A549 treated with AZD2906 at 1 μM for 4 hours (cell line): ENCODE results near the gene RRAGC. TPM values are rescaled to one million over a fixed set of nuclear protein-coding genes. Genes with fewer than 3 reads are reported as not detected.

Experiments used
- total RNA-seq: library from RNA; stranded (reverse); fragments of 200-300 nt; extraction: Qiagen RNA extraction; gene quantifications from 5 replicates; pipeline ENCODE4 v1.2.3, GENCODE V29; 2022

Gene RRAGC
- total RNA-seq, result 28.0 to 32.8 TPM (median 29.2 TPM) in 5 replicates

DNA sequence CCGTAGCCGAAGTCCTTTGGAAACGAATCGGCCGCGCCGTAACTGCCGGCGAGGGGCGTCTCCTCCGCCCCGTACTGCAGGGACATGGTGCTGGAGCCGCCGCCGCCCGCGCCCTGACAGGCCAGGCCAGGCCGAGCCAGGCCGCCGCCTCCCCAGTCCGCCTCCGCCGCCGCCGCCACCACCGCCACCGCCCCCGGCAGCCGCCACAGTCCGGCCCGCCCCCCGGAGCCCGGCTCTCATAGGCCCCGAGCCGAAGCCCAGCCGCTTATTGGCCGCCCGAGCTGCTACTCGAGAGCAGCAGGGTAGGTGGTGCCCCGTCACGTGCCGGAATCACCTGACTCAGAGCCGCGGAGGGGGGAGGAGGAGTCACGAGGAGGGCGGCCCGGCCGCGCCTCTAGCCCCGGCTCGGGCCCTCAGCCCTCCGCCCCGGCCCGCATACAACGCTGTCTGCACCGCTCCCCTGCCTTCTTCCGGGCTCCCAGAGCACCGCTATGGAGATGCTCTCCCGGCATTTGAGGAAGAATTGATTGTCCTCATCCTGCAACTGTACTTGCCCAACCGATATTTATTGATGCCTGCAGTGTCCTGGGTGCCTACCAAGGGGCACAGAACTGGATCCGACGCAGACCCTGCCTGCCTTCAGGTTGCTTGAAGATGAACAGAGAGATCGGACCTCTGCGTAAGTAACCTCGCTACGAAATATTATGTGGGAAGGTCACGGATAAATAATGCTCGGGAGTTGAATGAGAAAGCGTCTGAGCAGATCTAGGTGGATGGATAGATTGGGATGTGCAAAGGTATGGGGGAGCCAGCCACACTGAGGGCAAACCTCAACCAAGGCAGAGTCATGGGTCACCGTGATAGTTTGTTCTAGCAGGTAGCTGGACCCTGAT is at the start of gene RRAGC:
RRAGC (minus strand) TSS at position 212 of the 893 bp plus-strand sequence; CDS start at position 86, 126 bp downstream.

DNA sequence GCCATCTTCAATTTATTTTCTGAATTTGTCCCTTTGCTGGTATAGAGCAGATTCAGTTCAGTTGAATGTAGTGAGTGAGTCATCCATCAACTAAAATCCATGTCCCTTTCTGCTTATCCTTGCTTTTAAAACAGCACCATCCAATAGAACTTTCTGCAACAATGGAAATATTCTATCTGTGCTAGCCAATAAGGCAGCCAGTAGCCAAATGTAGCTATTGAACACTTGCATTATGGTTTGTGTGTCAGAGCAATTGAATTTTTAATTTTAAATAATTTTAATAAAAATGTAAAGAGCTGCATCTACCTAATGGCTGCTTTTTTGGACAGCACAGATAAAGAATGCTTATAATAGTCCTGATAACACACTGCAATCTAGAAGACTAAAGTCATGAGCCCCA is 21.9 kb upstream of the RRAGC start, which contains the start of gene GJA9:
GJA9 (minus strand) TSS at position 101 of the 400 bp plus-strand sequence. CDS start 5,489 bp downstream, outside the sequence.

GRCh38 chr1:38873027-38873969 is 13.7 kb upstream of the RRAGC start, which contains the start of gene MYCBP:
TSS of gene MYCBP (minus strand) at chr1:38873348. CDS start at chr1:38873305, 43 bp downstream.

Other genes with a start within 250 kb of the RRAGC start
- 16.7 to 20.7 TPM (median 18.4 TPM) in 5 replicates for gene MYCBP, start 13.6 kb upstream of the RRAGC start, total RNA-seq
- 0.03 TPM in 1 of 5 replicates, not detected in the others for gene GJA9, start 21.8 kb upstream of the RRAGC start, total RNA-seq
- gene RHBDL2, start 82.1 kb upstream of the RRAGC start, total RNA-seq, result 1.4 to 2.6 TPM (median 1.9 TPM) in 5 replicates
- 41.1 to 45.0 TPM (median 42.8 TPM) in 5 replicates for gene AKIRIN1, start 131.5 kb upstream of the RRAGC start, total RNA-seq
- gene NDUFS5, start 166.6 kb upstream of the RRAGC start, total RNA-seq, result 410 to 533 TPM (median 429 TPM) in 5 replicates